MCF 10A (cell line): ENCODE measurements around the gene HMOX1. TPM values are rescaled to one million over a fixed set of nuclear protein-coding genes. Genes with fewer than 3 reads are reported as not detected.
"Not testable (repeated sequence)": the region's sequence is repeated elsewhere in the genome, so short reads cannot be mapped to it uniquely, and the experiment has no call there.

Source experiments
- BruUV-seq: library from RNA; stranded (reverse); fragments of 400-500 nt; replicated peaks from 2 replicates; lab custom pipeline; 2021; lab: Mats Ljungman, UMichigan
- CTCF ChIA-PET: fragments of 300-600 bp; sonication (Branson Sonifier 250); formaldehyde crosslinking; extraction: SDS; loops from one replicate; lab custom pipeline; 2021; ENCODE audit warnings: antibody characterized with exemption, inconsistent platforms; lab: Yijun Ruan, JAX
- POLR2A ChIA-PET: fragments of 300-600, 350-650 bp; sonication (Branson Sonifier 250); formaldehyde crosslinking; extraction: SDS; loops from one replicate; lab custom pipeline; 2020; ENCODE audit warnings: antibody characterized with exemption, inconsistent platforms; lab: Yijun Ruan, JAX
- DNase-seq: peaks from one replicate; pipeline ENCODE4 v3.0.0-alpha.2; 2018; ENCODE audit not compliant: unreplicated experiment
- H3K27ac Mint-ChIP-seq: one replicate; pipeline ENCODE4 v1.8.0; 2022; ENCODE audit warnings: mild to moderate bottlenecking, low read depth, mixed read lengths; ENCODE audit not compliant: unreplicated experiment
- H3K27me3 Mint-ChIP-seq: one replicate; pipeline ENCODE4 v1.8.0; 2022; ENCODE audit warnings: mixed read lengths; ENCODE audit not compliant: insufficient read depth, unreplicated experiment
- H3K36me3 Mint-ChIP-seq: one replicate; pipeline ENCODE4 v1.8.0; 2022; ENCODE audit warnings: mild to moderate bottlenecking, moderate library complexity, mixed read lengths; ENCODE audit not compliant: insufficient read depth, unreplicated experiment
- H3K4me1 Mint-ChIP-seq: one replicate; pipeline ENCODE4 v1.8.0; 2022; ENCODE audit warnings: mixed read lengths; ENCODE audit not compliant: insufficient read depth, unreplicated experiment
- H3K4me3 Mint-ChIP-seq: one replicate; pipeline ENCODE4 v1.8.0; 2022; ENCODE audit warnings: mild to moderate bottlenecking, moderate library complexity, mixed read lengths; ENCODE audit not compliant: unreplicated experiment
- H3K9me3 Mint-ChIP-seq: one replicate; pipeline ENCODE4 v1.8.0; 2022; ENCODE audit warnings: mixed read lengths; ENCODE audit not compliant: unreplicated experiment
- intact Hi-C: fragments of 100-400 bp; cut with micrococcal nuclease; formaldehyde crosslinking; loops from 2 replicates; pipeline ENCODE4 v1.14.1; 2022
- total RNA-seq: library from RNA; stranded (reverse); gene quantifications from 2 replicates; pipeline ENCODE4 v1.2.3, GENCODE V29; 2022
- TF ChIP-seq, protein P1 (sequence below): fragments of 200-600 bp; IDR thresholded peaks from one replicate; pipeline ENCODE4 v1.8.0; 2022; ENCODE audit warnings: antibody characterized with exemption, mild to moderate bottlenecking; ENCODE audit not compliant: unreplicated experiment

HMOX1 gene
- total RNA-seq, 1 experiment from 2014 or later: 1.9 TPM

DNA sequence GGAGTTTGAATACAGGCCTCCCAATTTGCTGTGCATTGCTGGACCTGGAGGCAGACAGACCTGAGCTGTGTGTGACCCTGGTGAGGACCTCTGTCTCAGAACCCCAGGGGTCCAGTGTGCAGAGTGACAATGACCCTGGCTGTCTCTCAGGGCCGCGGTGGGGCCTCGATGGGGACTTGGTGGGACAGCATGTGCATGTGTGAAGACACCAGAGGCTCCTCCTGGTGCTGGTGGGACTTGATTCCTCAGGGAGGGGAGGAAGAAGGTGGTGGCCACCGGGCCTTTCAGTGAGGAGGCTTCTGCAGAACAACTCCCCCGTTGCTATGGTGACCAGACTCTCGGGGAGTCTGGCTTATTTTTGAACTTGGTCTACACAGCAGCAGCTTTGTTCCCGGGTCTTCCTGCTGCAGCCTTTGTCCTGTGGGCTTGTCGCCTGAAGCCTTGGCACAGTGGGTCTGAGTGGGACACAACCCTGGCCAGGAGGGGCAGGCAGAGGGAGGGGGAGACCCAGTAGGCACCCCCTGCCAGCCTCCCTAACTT, 54.4 kb downstream of the HMOX1 start:
- POLR2A ChIA-PET: interaction anchor here (0.6 kb wide), 1 partner anchor 154 kb away, joined by 3 read pairs; no protein-coding TSS in a partner anchor
- H3K4me1 Mint-ChIP-seq: no peaks in the 10 kb centered on the region
- CTCF ChIA-PET: interaction anchor here (0.6 to 13.5 kb wide), 4 partner anchors 46 to 710 kb away, joined by 3 to 234 read pairs (median 3); no protein-coding TSS in a partner anchor
- peaks cover 15% of the 10 kb centered on the region for H3K9me3 Mint-ChIP-seq
- H3K27me3 Mint-ChIP-seq: no peaks in the 10 kb centered on the region
- no peak for DNase-seq
- no peak overlapping the region for H3K4me3 Mint-ChIP-seq
- TF ChIP-seq, protein P1, sequence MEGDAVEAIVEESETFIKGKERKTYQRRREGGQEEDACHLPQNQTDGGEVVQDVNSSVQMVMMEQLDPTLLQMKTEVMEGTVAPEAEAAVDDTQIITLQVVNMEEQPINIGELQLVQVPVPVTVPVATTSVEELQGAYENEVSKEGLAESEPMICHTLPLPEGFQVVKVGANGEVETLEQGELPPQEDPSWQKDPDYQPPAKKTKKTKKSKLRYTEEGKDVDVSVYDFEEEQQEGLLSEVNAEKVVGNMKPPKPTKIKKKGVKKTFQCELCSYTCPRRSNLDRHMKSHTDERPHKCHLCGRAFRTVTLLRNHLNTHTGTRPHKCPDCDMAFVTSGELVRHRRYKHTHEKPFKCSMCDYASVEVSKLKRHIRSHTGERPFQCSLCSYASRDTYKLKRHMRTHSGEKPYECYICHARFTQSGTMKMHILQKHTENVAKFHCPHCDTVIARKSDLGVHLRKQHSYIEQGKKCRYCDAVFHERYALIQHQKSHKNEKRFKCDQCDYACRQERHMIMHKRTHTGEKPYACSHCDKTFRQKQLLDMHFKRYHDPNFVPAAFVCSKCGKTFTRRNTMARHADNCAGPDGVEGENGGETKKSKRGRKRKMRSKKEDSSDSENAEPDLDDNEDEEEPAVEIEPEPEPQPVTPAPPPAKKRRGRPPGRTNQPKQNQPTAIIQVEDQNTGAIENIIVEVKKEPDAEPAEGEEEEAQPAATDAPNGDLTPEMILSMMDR: no peak
- intact Hi-C loops: no loop called here
- no TSS peak for BruUV-seq
- H3K27ac Mint-ChIP-seq: peak overlapping the region; percentile 17
- peaks cover 13% of the 10 kb centered on the region for H3K36me3 Mint-ChIP-seq

- peaks cover 13% of the 10 kb centered on the region for H3K36me3 Mint-ChIP-seq
- H3K4me1 Mint-ChIP-seq: no peaks in the 10 kb centered on the region
- TF ChIP-seq, protein P1: no peak
- no peak overlapping the region for H3K27ac Mint-ChIP-seq
- H3K9me3 Mint-ChIP-seq: peaks cover 15% of the 10 kb centered on the region
- BruUV-seq: no TSS peak
- DNase-seq: no peak
- no peak overlapping the region for H3K4me3 Mint-ChIP-seq
- POLR2A ChIA-PET: no interaction called here
- intact Hi-C loops: no loop called here
- H3K27me3 Mint-ChIP-seq: no peaks in the 10 kb centered on the region
- CTCF ChIA-PET: interaction anchor here (0.7 to 13.5 kb wide), 4 partner anchors 146 to 688 kb away, joined by 3 to 234 read pairs (median 4); no protein-coding TSS in a partner anchor
Measured at GRCh38 chr22:35436421-35436820, 55.5 kb downstream of the HMOX1 start.

- ChIA-PET CTCF (interaction anchor here (0.7 to 13.5 kb wide), 2 partner anchors 145 to 299 kb away, joined by 3 to 234 read pairs; no protein-coding TSS in a partner anchor), POLR2A (no interaction called here)
- TF ChIP-seq, protein P1: no peak
- H3K4me3 Mint-ChIP-seq: no peak overlapping the region
- H3K27me3 Mint-ChIP-seq: no peaks in the 10 kb centered on the region
- no peak overlapping the region for H3K27ac Mint-ChIP-seq
- BruUV-seq: no TSS peak
- H3K4me1 Mint-ChIP-seq: no peaks in the 10 kb centered on the region
- intact Hi-C loops: no loop called here
- peaks cover 15% of the 10 kb centered on the region for H3K9me3 Mint-ChIP-seq
- no peak for DNase-seq
- peaks cover 13% of the 10 kb centered on the region for H3K36me3 Mint-ChIP-seq
Measured at GRCh38 chr22:35437049-35437448, 56.2 kb downstream of the HMOX1 start.

- H3K9me3 Mint-ChIP-seq: peaks cover 15% of the 10 kb centered on the region
- DNase-seq, H3K27ac Mint-ChIP-seq, intact Hi-C loops, H3K36me3 Mint-ChIP-seq, POLR2A ChIA-PET, CTCF ChIA-PET, H3K27me3 Mint-ChIP-seq, H3K4me1 Mint-ChIP-seq, BruUV-seq, H3K4me3 Mint-ChIP-seq: not testable (repeated sequence)
Measured at GRCh38 chr22:35438673-35439364, 57.9 kb downstream of the HMOX1 start.
